K562 (cell line): ENCODE measurements around the gene WDR27. TPM values are rescaled to one million over a fixed set of nuclear protein-coding genes. Genes with fewer than 3 reads are reported as not detected.

Experiments
- CBX8 ChIP-seq: fragments of 200-600 bp; sonication (generic); IDR thresholded peaks from 2 replicates; pipeline ENCODE4 v1.6.1; 2012; ENCODE audit warnings: borderline replicate concordance, mixed run types, low read depth, mild to moderate bottlenecking, moderate library complexity, mixed read lengths, low read length, control low read depth, inconsistent platforms; ENCODE audit not compliant: poor library complexity, severe bottlenecking; ENCODE audit errors: extremely low read depth
- CEBPG ChIP-seq, 3 experiments: fragments of 200-800 bp in 1 of 3; sonication (Bioruptor generic) in 1 of 3; sonication (generic) in 1 of 3; formaldehyde crosslinking in 1 of 3; IDR thresholded peaks in 2 of 3; conservative IDR thresholded peaks in 1 of 3; 2 replicates each; pipeline versions ENCODE4 v1.6.1 to v1.8.0; 2016 to 2022; ENCODE audit warnings: missing compliant biosample characterization in 2 of 3, missing genetic modification characterization in 2 of 3, mild to moderate bottlenecking in 1 of 3, missing genetic modification reagents in 1 of 3
- MYC ChIP-seq, 2 experiments: fragments of 250-450 bp in 1 of 2; sonication (Bioruptor Pico) in 1 of 2; IDR thresholded peaks; 2 replicates each; pipeline versions ENCODE4 v1.5.1 to v1.6.1; 2012 to 2021; ENCODE audit warnings: low read depth in 2 of 2, borderline replicate concordance in 1 of 2, improper control_type of control experiment in 1 of 2, low read length in 1 of 2, mild to moderate bottlenecking in 1 of 2, moderate library complexity in 1 of 2
- NFYB ChIP-seq: IDR thresholded peaks from 2 replicates; pipeline ENCODE4 v1.6.1; 2011; ENCODE audit warnings: mild to moderate bottlenecking, moderate library complexity; ENCODE audit not compliant: insufficient read length; ENCODE audit errors: extremely low read depth
- RFX5 ChIP-seq: IDR thresholded peaks from 2 replicates; pipeline ENCODE4 v1.6.1; 2011; ENCODE audit warnings: low read depth, mild to moderate bottlenecking, improper control_type of control experiment, low read length
- ZNF57 ChIP-seq: fragments of 450-650 bp; formaldehyde crosslinking; IDR thresholded peaks from 2 replicates; pipeline ENCODE4 v1.4.0; 2020; ENCODE audit warnings: mild to moderate bottlenecking, moderate library complexity
- ZNF79 ChIP-seq: fragments of 250-450 bp; sonication (Bioruptor Pico); IDR thresholded peaks from 2 replicates; pipeline ENCODE4 v1.4.0; 2020; ENCODE audit warnings: low read depth, mild to moderate bottlenecking, moderate library complexity
- polyA plus RNA-seq, 8 experiments: library from polyadenylated mRNA; depleted of rRNA in 4 of 8; stranded (reverse) in 5 of 8; unstranded in 3 of 8; fragments of >200 nt; fragmentation: Nextera tagmentation in 2 of 8; fragmentation: Illumina TruSeq in 1 of 8; extraction: Ambion mirVana in 2 of 8; extraction: Trizol in 1 of 8; gene quantifications; 2 replicates each; pipeline versions ENCODE4 v1.2.1 to v1.2.3, GENCODE V29; 2011 to 2014; ENCODE audit warnings: inconsistent platforms in 1 of 8, missing spikeins in 1 of 8
- total RNA-seq, 7 experiments: library from RNA; depleted of rRNA in 6 of 7; stranded (reverse); fragments of >200 nt in 6 of 7; fragmentation: Illumina TruSeq in 2 of 7; extraction: Trizol in 2 of 7; gene quantifications; 2 replicates each; pipeline versions ENCODE4 v1.2.1 to v1.2.3, GENCODE V29; 2011 to 2021; ENCODE audit warnings: low replicate concordance in 1 of 7
- TF ChIP-seq, protein P1 (sequence below): fragments of 450-650 bp; IDR thresholded peaks from 2 replicates; pipeline ENCODE4 v1.6.1; 2016; ENCODE audit warnings: antibody characterized with exemption
- TF ChIP-seq, protein P2 (sequence below): fragments of 450-650 bp; IDR thresholded peaks from 2 replicates; pipeline ENCODE4 v1.6.1; 2016; ENCODE audit warnings: mild to moderate bottlenecking, moderate library complexity

Gene WDR27
- total and polyA plus RNA-seq, 9 of the 15 experiments (the other 6 are each of a cell fraction or from before 2014, with no cell fraction given): 4.3 to 77.2 (median 22.7) TPM

DNA sequence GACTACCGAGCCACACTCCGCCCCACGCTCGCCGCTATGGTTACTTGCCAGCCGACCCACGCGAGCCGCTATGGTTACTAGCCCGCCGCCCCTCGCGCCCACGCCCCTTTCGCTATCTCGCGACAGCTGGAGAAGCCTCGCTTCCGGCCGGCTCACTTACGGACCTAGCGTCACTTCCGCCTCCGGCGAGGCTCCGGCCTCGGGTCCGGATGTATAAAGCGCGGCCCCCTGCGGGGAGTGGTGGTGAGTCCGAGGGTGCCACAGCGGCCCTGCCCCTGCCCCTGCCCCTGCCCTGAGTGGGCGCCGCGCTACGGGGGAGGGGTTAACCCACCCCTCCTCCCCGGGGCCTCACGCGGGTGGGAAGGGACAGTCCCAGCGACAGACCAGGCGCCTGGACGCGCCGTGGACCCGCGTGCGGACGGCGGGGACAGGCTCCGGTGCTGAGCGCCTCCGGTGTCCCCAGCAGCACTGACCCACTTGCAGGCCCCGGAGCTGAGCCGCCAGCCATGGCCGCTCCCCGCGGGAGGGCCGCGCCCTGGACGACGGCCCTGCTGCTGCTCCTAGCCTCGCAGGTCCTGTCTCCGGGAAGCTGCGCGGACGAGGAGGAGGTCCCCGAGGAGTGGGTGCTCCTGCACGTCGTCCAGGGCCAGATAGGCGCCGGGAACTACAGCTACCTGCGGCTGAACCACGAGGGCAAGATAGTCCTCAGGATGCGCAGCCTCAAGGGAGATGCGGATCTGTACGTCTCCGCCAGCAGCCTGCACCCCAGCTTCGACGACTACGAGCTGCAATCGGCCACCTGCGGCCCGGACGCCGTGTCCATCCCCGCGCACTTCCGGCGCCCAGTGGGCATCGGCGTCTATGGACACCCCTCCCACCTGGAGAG, at the start of gene WDR27, which contains the start of gene C6orf120 (continued):
- TF ChIP-seq CEBPG (CRISPR knock-in tag; IDR thresholded peaks at IDR 0.05) (no peak; the same call in none of the 2 replicates), CEBPG (tag; conservative IDR thresholded peaks at IDR 0.05 in 1 of 2, IDR thresholded peaks at IDR 0.05 in 1 of 2) (no peak), ZNF79 (CRISPR knock-in tag) (no peak), CBX8 (no peak), MYC (IDR thresholded peaks at IDR 0.05; ENCODE audit: low read depth, low read length) (peak; percentile 84), MYC (CRISPR knock-in tag; IDR thresholded peaks at IDR 0.05; ENCODE audit: borderline replicate concordance, low read depth) (peak; percentile 50; the same call in 1 of the 2 replicates), NFYB (no peak), RFX5 (no peak), ZNF57 (CRISPR knock-in tag) (no peak)
- TF ChIP-seq, protein P1, sequence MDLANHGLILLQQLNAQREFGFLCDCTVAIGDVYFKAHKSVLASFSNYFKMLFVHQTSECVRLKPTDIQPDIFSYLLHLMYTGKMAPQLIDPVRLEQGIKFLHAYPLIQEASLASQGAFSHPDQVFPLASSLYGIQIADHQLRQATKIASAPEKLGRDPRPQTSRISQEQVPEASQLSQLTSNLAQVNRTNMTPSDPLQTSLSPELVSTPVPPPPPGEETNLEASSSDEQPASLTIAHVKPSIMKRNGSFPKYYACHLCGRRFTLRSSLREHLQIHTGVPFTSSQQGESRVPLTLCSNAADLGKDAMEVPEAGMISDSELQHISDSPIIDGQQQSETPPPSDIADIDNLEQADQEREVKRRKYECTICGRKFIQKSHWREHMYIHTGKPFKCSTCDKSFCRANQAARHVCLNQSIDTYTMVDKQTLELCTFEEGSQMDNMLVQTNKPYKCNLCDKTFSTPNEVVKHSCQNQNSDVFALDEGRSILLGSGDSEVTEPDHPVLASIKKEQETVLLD: peak; percentile 43
- TF ChIP-seq, protein P2, sequence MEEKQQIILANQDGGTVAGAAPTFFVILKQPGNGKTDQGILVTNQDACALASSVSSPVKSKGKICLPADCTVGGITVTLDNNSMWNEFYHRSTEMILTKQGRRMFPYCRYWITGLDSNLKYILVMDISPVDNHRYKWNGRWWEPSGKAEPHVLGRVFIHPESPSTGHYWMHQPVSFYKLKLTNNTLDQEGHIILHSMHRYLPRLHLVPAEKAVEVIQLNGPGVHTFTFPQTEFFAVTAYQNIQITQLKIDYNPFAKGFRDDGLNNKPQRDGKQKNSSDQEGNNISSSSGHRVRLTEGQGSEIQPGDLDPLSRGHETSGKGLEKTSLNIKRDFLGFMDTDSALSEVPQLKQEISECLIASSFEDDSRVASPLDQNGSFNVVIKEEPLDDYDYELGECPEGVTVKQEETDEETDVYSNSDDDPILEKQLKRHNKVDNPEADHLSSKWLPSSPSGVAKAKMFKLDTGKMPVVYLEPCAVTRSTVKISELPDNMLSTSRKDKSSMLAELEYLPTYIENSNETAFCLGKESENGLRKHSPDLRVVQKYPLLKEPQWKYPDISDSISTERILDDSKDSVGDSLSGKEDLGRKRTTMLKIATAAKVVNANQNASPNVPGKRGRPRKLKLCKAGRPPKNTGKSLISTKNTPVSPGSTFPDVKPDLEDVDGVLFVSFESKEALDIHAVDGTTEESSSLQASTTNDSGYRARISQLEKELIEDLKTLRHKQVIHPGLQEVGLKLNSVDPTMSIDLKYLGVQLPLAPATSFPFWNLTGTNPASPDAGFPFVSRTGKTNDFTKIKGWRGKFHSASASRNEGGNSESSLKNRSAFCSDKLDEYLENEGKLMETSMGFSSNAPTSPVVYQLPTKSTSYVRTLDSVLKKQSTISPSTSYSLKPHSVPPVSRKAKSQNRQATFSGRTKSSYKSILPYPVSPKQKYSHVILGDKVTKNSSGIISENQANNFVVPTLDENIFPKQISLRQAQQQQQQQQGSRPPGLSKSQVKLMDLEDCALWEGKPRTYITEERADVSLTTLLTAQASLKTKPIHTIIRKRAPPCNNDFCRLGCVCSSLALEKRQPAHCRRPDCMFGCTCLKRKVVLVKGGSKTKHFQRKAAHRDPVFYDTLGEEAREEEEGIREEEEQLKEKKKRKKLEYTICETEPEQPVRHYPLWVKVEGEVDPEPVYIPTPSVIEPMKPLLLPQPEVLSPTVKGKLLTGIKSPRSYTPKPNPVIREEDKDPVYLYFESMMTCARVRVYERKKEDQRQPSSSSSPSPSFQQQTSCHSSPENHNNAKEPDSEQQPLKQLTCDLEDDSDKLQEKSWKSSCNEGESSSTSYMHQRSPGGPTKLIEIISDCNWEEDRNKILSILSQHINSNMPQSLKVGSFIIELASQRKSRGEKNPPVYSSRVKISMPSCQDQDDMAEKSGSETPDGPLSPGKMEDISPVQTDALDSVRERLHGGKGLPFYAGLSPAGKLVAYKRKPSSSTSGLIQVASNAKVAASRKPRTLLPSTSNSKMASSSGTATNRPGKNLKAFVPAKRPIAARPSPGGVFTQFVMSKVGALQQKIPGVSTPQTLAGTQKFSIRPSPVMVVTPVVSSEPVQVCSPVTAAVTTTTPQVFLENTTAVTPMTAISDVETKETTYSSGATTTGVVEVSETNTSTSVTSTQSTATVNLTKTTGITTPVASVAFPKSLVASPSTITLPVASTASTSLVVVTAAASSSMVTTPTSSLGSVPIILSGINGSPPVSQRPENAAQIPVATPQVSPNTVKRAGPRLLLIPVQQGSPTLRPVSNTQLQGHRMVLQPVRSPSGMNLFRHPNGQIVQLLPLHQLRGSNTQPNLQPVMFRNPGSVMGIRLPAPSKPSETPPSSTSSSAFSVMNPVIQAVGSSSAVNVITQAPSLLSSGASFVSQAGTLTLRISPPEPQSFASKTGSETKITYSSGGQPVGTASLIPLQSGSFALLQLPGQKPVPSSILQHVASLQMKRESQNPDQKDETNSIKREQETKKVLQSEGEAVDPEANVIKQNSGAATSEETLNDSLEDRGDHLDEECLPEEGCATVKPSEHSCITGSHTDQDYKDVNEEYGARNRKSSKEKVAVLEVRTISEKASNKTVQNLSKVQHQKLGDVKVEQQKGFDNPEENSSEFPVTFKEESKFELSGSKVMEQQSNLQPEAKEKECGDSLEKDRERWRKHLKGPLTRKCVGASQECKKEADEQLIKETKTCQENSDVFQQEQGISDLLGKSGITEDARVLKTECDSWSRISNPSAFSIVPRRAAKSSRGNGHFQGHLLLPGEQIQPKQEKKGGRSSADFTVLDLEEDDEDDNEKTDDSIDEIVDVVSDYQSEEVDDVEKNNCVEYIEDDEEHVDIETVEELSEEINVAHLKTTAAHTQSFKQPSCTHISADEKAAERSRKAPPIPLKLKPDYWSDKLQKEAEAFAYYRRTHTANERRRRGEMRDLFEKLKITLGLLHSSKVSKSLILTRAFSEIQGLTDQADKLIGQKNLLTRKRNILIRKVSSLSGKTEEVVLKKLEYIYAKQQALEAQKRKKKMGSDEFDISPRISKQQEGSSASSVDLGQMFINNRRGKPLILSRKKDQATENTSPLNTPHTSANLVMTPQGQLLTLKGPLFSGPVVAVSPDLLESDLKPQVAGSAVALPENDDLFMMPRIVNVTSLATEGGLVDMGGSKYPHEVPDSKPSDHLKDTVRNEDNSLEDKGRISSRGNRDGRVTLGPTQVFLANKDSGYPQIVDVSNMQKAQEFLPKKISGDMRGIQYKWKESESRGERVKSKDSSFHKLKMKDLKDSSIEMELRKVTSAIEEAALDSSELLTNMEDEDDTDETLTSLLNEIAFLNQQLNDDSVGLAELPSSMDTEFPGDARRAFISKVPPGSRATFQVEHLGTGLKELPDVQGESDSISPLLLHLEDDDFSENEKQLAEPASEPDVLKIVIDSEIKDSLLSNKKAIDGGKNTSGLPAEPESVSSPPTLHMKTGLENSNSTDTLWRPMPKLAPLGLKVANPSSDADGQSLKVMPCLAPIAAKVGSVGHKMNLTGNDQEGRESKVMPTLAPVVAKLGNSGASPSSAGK: peak; percentile 81
